Endodermal cell (in vitro differentiated cells): ENCODE results near the gene SSH2. TPM values are rescaled to one million over a fixed set of nuclear protein-coding genes. Genes with fewer than 3 reads are reported as not detected.

Source experiments
- DNase-seq: peaks from one replicate; pipeline ENCODE4 v3.0.0-alpha.2; 2017
- H3K27ac ChIP-seq: 2 replicates; pipeline ENCODE4 v1.5.1; 2013; ENCODE audit warnings: mild to moderate bottlenecking, low read depth, low read length, moderate library complexity
- H3K27me3 ChIP-seq: 2 replicates; pipeline ENCODE4 v1.6.1; 2013; ENCODE audit warnings: mild to moderate bottlenecking, low read length, moderate library complexity; ENCODE audit not compliant: insufficient read depth, control insufficient read depth, poor library complexity, severe bottlenecking
- H3K36me3 ChIP-seq: 2 replicates; pipeline ENCODE4 v1.7.0; 2013; ENCODE audit warnings: mild to moderate bottlenecking, low read length, moderate library complexity; ENCODE audit not compliant: control insufficient read depth, insufficient read depth
- H3K4me1 ChIP-seq: one replicate; pipeline ENCODE4 v1.7.0; 2013; ENCODE audit warnings: low read length; ENCODE audit not compliant: control insufficient read depth, insufficient read depth
- H3K4me3 ChIP-seq: 2 replicates; pipeline ENCODE4 v1.5.1; 2013; ENCODE audit warnings: mild to moderate bottlenecking, low read length, moderate library complexity
- H3K9ac ChIP-seq: 2 replicates; pipeline ENCODE4 v1.6.1; 2013; ENCODE audit warnings: mild to moderate bottlenecking, low read length, moderate library complexity; ENCODE audit not compliant: poor library complexity, severe bottlenecking; ENCODE audit errors: extremely low read depth
- H3K9me3 ChIP-seq: 2 replicates; pipeline ENCODE4 v1.6.1; 2013; ENCODE audit warnings: mild to moderate bottlenecking, low read length, moderate library complexity; ENCODE audit not compliant: control insufficient read depth
- H3K27ac Mint-ChIP-seq: 2 replicates; pipeline ENCODE4 v1.8.0; 2020; ENCODE audit warnings: mixed read lengths
- H3K27me3 Mint-ChIP-seq: 2 replicates; pipeline ENCODE4 v1.8.0; 2021; ENCODE audit warnings: mild to moderate bottlenecking, mixed read lengths; ENCODE audit not compliant: insufficient read depth
- H3K36me3 Mint-ChIP-seq: 2 replicates; pipeline ENCODE4 v1.8.0; 2020; ENCODE audit warnings: low read depth, mixed read lengths
- H3K4me1 Mint-ChIP-seq: 2 replicates; pipeline ENCODE4 v1.8.0; 2020; ENCODE audit warnings: mixed read lengths
- H3K4me3 Mint-ChIP-seq: 2 replicates; pipeline ENCODE4 v1.8.0; 2020; ENCODE audit warnings: mild to moderate bottlenecking, moderate library complexity, mixed read lengths
- H3K9me3 Mint-ChIP-seq: 2 replicates; pipeline ENCODE4 v1.8.0; 2020; ENCODE audit warnings: mild to moderate bottlenecking, mixed read lengths
- CTCF ChIP-seq: fragments of 200-600 bp; sonication (generic); conservative IDR thresholded peaks from 2 replicates; pipeline ENCODE4 v1.5.0; 2021; ENCODE audit warnings: antibody characterized with exemption, mild to moderate bottlenecking
- WGBS, 2 experiments: methylation state at CpG; one replicate each; pipeline versions ENCODE4 v1.1.5 to v1.1.7; 2013; ENCODE audit warnings: missing lambda C conversion rate in 2 of 2, mixed read lengths in 1 of 2; ENCODE audit not compliant: insufficient coverage in 1 of 2, insufficient read length in 1 of 2; 5-methylcytosine and 5-hydroxymethylcytosine counted together
- total RNA-seq, 2 donors: library from RNA; stranded (reverse); fragmentation: NEBNext Ultra II Directional in 1 of 2; extraction: Animal tissue kit (Norgen Biotek cat#: 25700) in 1 of 2; gene quantifications; 2 replicates in 1 of 2; 3 replicates in 1 of 2; pipeline ENCODE4 v1.2.1, GENCODE V29; 2021

The SSH2 gene
- total RNA-seq, 2 donors from 2014 or later: 11.3 to 13.5 TPM

GRCh38 chr17:29590411-29591145 is 339.4 kb downstream of the SSH2 start:
- Histone ChIP-seq H3K27ac (no peak overlapping the region), H3K4me1 (peaks cover 4% of the 10 kb centered on the region), H3K27me3 (peaks cover 29% of the 10 kb centered on the region), H3K9me3 (no peaks in the 10 kb centered on the region), H3K9ac (no peak overlapping the region), H3K4me3 (peak overlapping the region; percentile 84), H3K36me3 (no peaks in the 10 kb centered on the region)
- no peaks in the 10 kb centered on the region for H3K36me3 Mint-ChIP-seq
- H3K27ac Mint-ChIP-seq: no peak overlapping the region
- H3K4me1 Mint-ChIP-seq: peaks cover 19% of the 10 kb centered on the region
- no peaks in the 10 kb centered on the region for H3K9me3 Mint-ChIP-seq
- H3K27me3 Mint-ChIP-seq: peaks cover 47% of the 10 kb centered on the region
- WGBS, 2 experiments: 24 to 43% methylated on average over 15 to 30 of the region's 30 CpGs
- peak overlapping the region; percentile 74 for H3K4me3 Mint-ChIP-seq
- TF ChIP-seq CTCF: no peak
- no peak for DNase-seq

DNA sequence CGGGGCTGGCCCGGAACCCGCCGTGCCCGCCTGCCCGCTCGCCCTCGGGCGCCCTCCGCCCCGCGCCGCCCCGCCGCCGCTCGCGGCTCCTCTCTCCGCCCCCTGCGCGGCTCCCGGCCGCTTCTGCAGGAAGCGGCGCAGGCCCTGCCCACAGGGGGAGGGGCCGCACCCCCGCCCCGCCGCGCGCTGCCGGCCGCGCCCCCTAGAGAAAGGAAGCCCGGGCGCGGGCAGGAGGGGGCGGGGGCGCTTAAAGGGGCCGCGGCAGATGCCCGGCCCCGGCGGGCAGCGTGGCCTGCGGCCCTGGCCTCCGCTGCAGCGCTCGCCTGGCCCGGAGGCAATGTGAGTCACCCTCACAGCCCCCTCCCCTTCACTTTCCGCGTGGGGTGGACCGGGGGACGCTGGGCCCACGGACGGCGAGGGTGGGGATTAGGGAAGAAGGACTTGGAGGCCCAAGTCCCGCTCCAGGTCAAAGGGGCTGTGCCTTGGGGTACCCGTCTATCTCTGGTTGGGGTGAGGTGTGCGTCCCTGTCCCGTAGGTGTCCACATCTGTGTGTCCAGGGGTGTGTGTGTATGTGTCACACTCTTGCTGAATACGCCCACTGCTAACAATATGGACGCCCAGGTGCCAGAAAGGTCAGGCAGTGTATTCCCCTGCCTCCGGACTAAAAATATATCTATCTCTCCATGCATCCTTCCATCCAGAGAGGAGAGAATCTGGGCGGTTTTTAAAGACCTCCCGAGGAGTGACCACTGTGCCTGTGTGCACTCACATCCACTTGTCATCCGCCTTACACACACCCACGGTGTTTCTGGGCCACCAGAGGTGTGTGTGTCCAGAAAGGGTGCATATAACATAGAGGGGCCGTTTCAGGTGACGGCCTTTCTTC is 340.3 kb downstream of the SSH2 start, which contains the start of gene GIT1:
GIT1 (minus strand) TSS at position 125 of the 887 bp plus-strand sequence. CDS start 270 bp downstream, outside the sequence.
- Histone ChIP-seq H3K27ac (no peak within 1 kb of the TSS), H3K4me3 (peak within 1 kb of the TSS; percentile 82), H3K9me3 (no peaks in the 10 kb centered on the region), H3K36me3 (no peaks in the 10 kb centered on the region), H3K9ac (peak within 1 kb of the TSS; percentile 35), H3K27me3 (peaks cover 29% of the 10 kb centered on the region), H3K4me1 (peaks cover 8% of the 10 kb centered on the region)
- TF ChIP-seq CTCF: no peak
- H3K36me3 Mint-ChIP-seq: no peaks in the 10 kb centered on the region
- H3K4me3 Mint-ChIP-seq: peak within 1 kb of the TSS; percentile 74
- H3K4me1 Mint-ChIP-seq: peaks cover 19% of the 10 kb centered on the region
- H3K27ac Mint-ChIP-seq: no peak within 1 kb of the TSS
- WGBS, 2 experiments: 12 to 59% methylated on average over 9 to 70 of the region's 70 CpGs
- peak; percentile 95 for DNase-seq
- peaks cover 41% of the 10 kb centered on the region for H3K27me3 Mint-ChIP-seq
- no peaks in the 10 kb centered on the region for H3K9me3 Mint-ChIP-seq

DNA sequence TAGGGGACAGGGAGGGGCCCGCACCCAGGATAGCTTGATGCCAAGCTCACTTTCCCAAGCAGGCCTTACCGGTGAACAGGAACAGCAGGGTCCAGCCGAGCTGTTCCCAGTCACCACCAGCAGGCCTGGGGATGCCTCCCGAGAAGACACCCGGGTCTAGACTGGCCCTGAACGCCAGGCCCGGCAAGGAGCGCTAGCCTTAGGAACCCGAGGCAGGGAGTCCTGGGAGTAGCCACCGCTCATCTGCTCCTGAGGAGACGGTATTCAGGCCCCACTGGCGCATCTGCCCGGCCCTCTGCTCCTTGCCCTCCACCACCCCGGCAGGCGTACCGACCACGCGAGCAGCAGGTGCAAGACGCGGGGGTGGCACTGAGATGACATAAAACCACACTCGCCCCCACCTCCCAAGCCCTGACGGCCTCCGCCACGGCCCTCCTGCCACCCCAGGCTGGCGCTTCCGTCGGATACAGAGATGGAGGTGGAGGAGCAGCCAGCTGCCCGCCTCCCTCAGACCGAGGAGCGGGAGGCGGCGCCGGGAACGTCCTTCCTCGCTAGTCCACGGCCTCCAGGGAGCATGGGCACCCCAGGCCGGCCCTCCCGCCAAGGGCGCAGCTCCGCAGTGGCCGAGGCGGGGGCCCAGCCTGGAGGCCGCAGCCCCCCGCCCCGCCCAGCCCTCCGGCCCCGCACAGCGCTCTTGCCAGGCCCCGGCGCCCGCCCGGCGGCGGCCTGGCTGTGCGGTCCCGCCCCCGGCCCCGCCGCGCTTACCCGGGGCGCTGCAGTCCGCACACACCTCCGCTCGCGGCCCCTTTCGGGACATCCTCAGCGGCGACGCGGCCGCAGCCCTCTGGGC is 341.2 kb downstream of the SSH2 start:
- DNase-seq: peak; percentile 86
- Histone ChIP-seq H3K9me3 (no peaks in the 10 kb centered on the region), H3K36me3 (no peaks in the 10 kb centered on the region), H3K9ac (peak overlapping the region; percentile 35), H3K4me1 (peaks cover 13% of the 10 kb centered on the region), H3K4me3 (peak overlapping the region; percentile 82), H3K27ac (no peak overlapping the region), H3K27me3 (peaks cover 24% of the 10 kb centered on the region)
- Mint-ChIP-seq H3K4me3 (peak overlapping the region; percentile 74), H3K27ac (no peak overlapping the region), H3K9me3 (no peaks in the 10 kb centered on the region), H3K27me3 (peaks cover 35% of the 10 kb centered on the region), H3K4me1 (peaks cover 27% of the 10 kb centered on the region), H3K36me3 (peaks cover under 1% of the 10 kb centered on the region)
- no peak for TF ChIP-seq CTCF
- WGBS, 2 experiments: 2% methylated on average over 27 to 72 of the region's 72 CpGs
